ENCODE results near the gene NDUFV2.

Gene NDUFV2

GRCh38 chr18:9055626-9056025 is 46.9 kb upstream of the NDUFV2 start:
- H3K27me3 ChIP-seq (ENCODE audit: low read length), result no peaks in the 10 kb centered on the region
- H3K9me2 ChIP-seq (replicated peaks; ENCODE audit: insufficient read depth, low read length), result no peaks in the 10 kb centered on the region
- H3K27ac ChIP-seq (ENCODE audit: low read depth, low read length), result no peak overlapping the region
- H3K9ac ChIP-seq (ENCODE audit: low read length), result no peak overlapping the region
- TF ChIP-seq EZH2phosphoT487 (conservative IDR thresholded peaks at IDR 0.05; ENCODE audit: low read length) (no peak), CTCF (IDR thresholded peaks at IDR 0.05; ENCODE audit: insufficient read depth, low read length, poor library complexity, severe bottlenecking) (no peak)
- H3K79me2 ChIP-seq (ENCODE audit: insufficient read depth, low read length), result no peaks in the 10 kb centered on the region
- H3K4me3 ChIP-seq (ENCODE audit: insufficient read depth, low read length, poor library complexity, severe bottlenecking), result no peak overlapping the region
- H3K4me2 ChIP-seq (ENCODE audit: low read depth, low read length, poor library complexity, severe bottlenecking), result no peak overlapping the region
- no peaks in the 10 kb centered on the region for H3K9me3 ChIP-seq (ENCODE audit: insufficient read depth, low read length)
- H3F3A ChIP-seq (ENCODE audit: insufficient read depth), result no peaks in the 10 kb centered on the region
- H4K20me1 ChIP-seq (ENCODE audit: low read depth, low read length), result no peaks in the 10 kb centered on the region
- no peaks in the 10 kb centered on the region for H3K36me3 ChIP-seq (ENCODE audit: low read length)
- H2AFZ ChIP-seq (ENCODE audit: low read depth, low read length, severe bottlenecking), result no peak overlapping the region

- Histone ChIP-seq H4K20me1 (ENCODE audit: low read depth, low read length) (no peaks in the 10 kb centered on the region), H3K9me3 (ENCODE audit: insufficient read depth, low read length) (no peaks in the 10 kb centered on the region), H3K27ac (ENCODE audit: low read depth, low read length) (no peak overlapping the region), H3K4me3 (ENCODE audit: insufficient read depth, low read length, poor library complexity, severe bottlenecking) (no peak overlapping the region), H2AFZ (ENCODE audit: low read depth, low read length, severe bottlenecking) (no peak overlapping the region), H3F3A (ENCODE audit: insufficient read depth) (no peaks in the 10 kb centered on the region), H3K4me2 (ENCODE audit: low read depth, low read length, poor library complexity, severe bottlenecking) (no peak overlapping the region), H3K9ac (ENCODE audit: low read length) (no peak overlapping the region), H3K79me2 (ENCODE audit: insufficient read depth, low read length) (no peaks in the 10 kb centered on the region), H3K36me3 (ENCODE audit: low read length) (no peaks in the 10 kb centered on the region), H3K9me2 (replicated peaks; ENCODE audit: insufficient read depth, low read length) (no peaks in the 10 kb centered on the region), H3K27me3 (ENCODE audit: low read length) (no peaks in the 10 kb centered on the region)
- TF ChIP-seq CTCF (IDR thresholded peaks at IDR 0.05; ENCODE audit: insufficient read depth, low read length, poor library complexity, severe bottlenecking), result no peak
- no peak for TF ChIP-seq EZH2phosphoT487 (conservative IDR thresholded peaks at IDR 0.05; ENCODE audit: low read length)
These were observed 44.9 kb upstream of the NDUFV2 start for GRCh38 chr18:9057646-9058045.

GRCh38 chr18:9058406-9058805 is 44.1 kb upstream of the NDUFV2 start:
- H3K36me3 ChIP-seq (ENCODE audit: low read length), result no peaks in the 10 kb centered on the region
- H3K9ac ChIP-seq (ENCODE audit: low read length), result no peak overlapping the region
- TF ChIP-seq EZH2phosphoT487 (conservative IDR thresholded peaks at IDR 0.05; ENCODE audit: low read length) (no peak), CTCF (IDR thresholded peaks at IDR 0.05; ENCODE audit: insufficient read depth, low read length, poor library complexity, severe bottlenecking) (no peak)
- no peak overlapping the region for H2AFZ ChIP-seq (ENCODE audit: low read depth, low read length, severe bottlenecking)
- H3K27ac ChIP-seq (ENCODE audit: low read depth, low read length), result no peak overlapping the region
- H4K20me1 ChIP-seq (ENCODE audit: low read depth, low read length), result no peaks in the 10 kb centered on the region
- H3F3A ChIP-seq (ENCODE audit: insufficient read depth), result no peaks in the 10 kb centered on the region
- no peak overlapping the region for H3K4me2 ChIP-seq (ENCODE audit: low read depth, low read length, poor library complexity, severe bottlenecking)
- H3K27me3 ChIP-seq (ENCODE audit: low read length), result no peaks in the 10 kb centered on the region
- no peaks in the 10 kb centered on the region for H3K79me2 ChIP-seq (ENCODE audit: insufficient read depth, low read length)
- H3K9me3 ChIP-seq (ENCODE audit: insufficient read depth, low read length), result no peaks in the 10 kb centered on the region
- H3K4me3 ChIP-seq (ENCODE audit: insufficient read depth, low read length, poor library complexity, severe bottlenecking), result no peak overlapping the region
- H3K9me2 ChIP-seq (replicated peaks; ENCODE audit: insufficient read depth, low read length), result no peaks in the 10 kb centered on the region

- Histone ChIP-seq H3K9me3 (ENCODE audit: insufficient read depth, low read length) (no peaks in the 10 kb centered on the region), H3K4me3 (ENCODE audit: insufficient read depth, low read length, poor library complexity, severe bottlenecking) (no peak overlapping the region), H3K4me2 (ENCODE audit: low read depth, low read length, poor library complexity, severe bottlenecking) (no peak overlapping the region), H3F3A (ENCODE audit: insufficient read depth) (no peaks in the 10 kb centered on the region), H3K79me2 (ENCODE audit: insufficient read depth, low read length) (no peaks in the 10 kb centered on the region), H4K20me1 (ENCODE audit: low read depth, low read length) (no peaks in the 10 kb centered on the region), H3K9ac (ENCODE audit: low read length) (no peak overlapping the region), H2AFZ (ENCODE audit: low read depth, low read length, severe bottlenecking) (no peak overlapping the region), H3K36me3 (ENCODE audit: low read length) (no peaks in the 10 kb centered on the region), H3K27ac (ENCODE audit: low read depth, low read length) (no peak overlapping the region), H3K27me3 (ENCODE audit: low read length) (no peaks in the 10 kb centered on the region), H3K9me2 (replicated peaks; ENCODE audit: insufficient read depth, low read length) (no peaks in the 10 kb centered on the region)
- TF ChIP-seq EZH2phosphoT487 (conservative IDR thresholded peaks at IDR 0.05; ENCODE audit: low read length) (no peak), CTCF (IDR thresholded peaks at IDR 0.05; ENCODE audit: insufficient read depth, low read length, poor library complexity, severe bottlenecking) (no peak)
These were observed 40.1 kb upstream of the NDUFV2 start for GRCh38 chr18:9062418-9062751.

Measured in SU-DHL-6 (cell line).